K562 (cell line): Measurements from ENCODE around the gene QARS1.

Experiments
- ARNT ChIP-seq, 2 experiments: fragments of 450-650 bp; IDR thresholded peaks; 2 replicates each; pipeline ENCODE4 v1.6.1; 2016; ENCODE audit warnings: mild to moderate bottlenecking in 1 of 2
- FOXK2 ChIP-seq, 2 experiments: fragments of 450-650 bp; IDR thresholded peaks in 1 of 2; conservative IDR thresholded peaks in 1 of 2; 2 replicates each; pipeline ENCODE4 v1.6.1; 2016; ENCODE audit warnings: low read depth in 2 of 2, mild to moderate bottlenecking in 1 of 2
- GABPB1 ChIP-seq: sonication (generic); formaldehyde crosslinking; IDR thresholded peaks from 2 replicates; pipeline ENCODE4 v1.8.0; 2022; ENCODE audit warnings: mild to moderate bottlenecking, missing genetic modification reagents
- NFRKB ChIP-seq: fragments of 450-650 bp; IDR thresholded peaks from 2 replicates; pipeline ENCODE4 v1.6.1; 2016; ENCODE audit warnings: low read depth
- POLR3G ChIP-seq: IDR thresholded peaks from 2 replicates; pipeline ENCODE4 v1.6.1; 2011; ENCODE audit not compliant: insufficient read length, insufficient replicate concordance; ENCODE audit errors: extremely low read depth
- ZNF3 ChIP-seq: fragments of 250-450 bp; sonication (Bioruptor Pico); IDR thresholded peaks from 2 replicates; pipeline ENCODE4 v1.5.0; 2021; ENCODE audit warnings: mild to moderate bottlenecking, moderate library complexity
- TF ChIP-seq, protein P1 (sequence below), 2 experiments: IDR thresholded peaks; 2 replicates each; pipeline ENCODE4 v1.6.1; 2011; ENCODE audit warnings: borderline replicate concordance in 1 of 2, control low read depth in 1 of 2, low read depth in 1 of 2, low read length in 1 of 2, mild to moderate bottlenecking in 1 of 2, mixed read lengths in 1 of 2, moderate library complexity in 1 of 2; ENCODE audit not compliant: insufficient read depth in 1 of 2, insufficient read length in 1 of 2, poor library complexity in 1 of 2, severe bottlenecking in 1 of 2; ENCODE audit errors: extremely low read depth in 1 of 2
- TF ChIP-seq, protein P2 (sequence below): sonication (generic); formaldehyde crosslinking; IDR thresholded peaks from 2 replicates; pipeline ENCODE4 v1.8.0; 2023; ENCODE audit warnings: mild to moderate bottlenecking, missing genetic modification reagents

DNA sequence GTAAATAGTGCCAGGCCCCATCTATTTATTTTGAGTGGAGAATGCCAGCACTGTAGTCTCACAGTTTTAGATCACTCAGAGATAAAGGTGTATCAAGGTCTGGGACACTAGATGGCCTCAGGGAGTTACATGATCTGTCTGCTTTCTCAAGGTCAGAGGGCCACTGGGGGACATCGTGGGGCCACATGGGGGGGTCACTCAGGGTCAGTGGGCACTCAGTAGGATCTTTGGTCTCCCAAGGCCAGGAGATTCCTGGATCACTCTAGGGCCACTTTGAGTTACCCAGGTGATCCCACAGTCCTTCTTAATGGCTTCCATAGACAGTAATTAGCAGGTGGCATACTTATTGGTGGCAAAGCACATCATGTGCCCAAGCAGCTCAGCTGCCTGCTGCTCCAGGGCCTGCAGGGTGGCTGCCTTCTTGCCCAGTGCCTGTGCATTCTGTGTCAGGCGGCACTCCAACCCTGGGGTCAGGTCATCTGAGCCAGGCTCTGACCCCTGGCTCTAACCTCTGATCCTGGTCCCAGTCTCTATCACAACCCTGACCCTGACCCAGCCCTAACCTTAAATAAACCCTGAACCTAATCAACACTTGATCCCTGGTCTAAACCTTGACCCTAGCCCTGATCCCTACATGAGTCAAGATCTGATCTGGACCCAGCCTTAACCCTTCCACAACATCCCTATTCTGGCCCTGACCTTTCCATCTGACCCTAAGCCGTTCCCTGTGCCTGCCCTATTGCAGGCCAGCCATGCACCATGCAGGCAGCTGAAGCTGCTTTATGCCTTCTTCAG is 30.1 kb upstream of the QARS1 start:
- no peak for TF ChIP-seq ARNT (IDR thresholded peaks at IDR 0.05)
- TF ChIP-seq, protein P1, sequence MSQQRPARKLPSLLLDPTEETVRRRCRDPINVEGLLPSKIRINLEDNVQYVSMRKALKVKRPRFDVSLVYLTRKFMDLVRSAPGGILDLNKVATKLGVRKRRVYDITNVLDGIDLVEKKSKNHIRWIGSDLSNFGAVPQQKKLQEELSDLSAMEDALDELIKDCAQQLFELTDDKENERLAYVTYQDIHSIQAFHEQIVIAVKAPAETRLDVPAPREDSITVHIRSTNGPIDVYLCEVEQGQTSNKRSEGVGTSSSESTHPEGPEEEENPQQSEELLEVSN (IDR thresholded peaks at IDR 0.05; ENCODE audit: borderline replicate concordance in 1 of 2, extremely low read depth in 1 of 2, insufficient read depth in 1 of 2, insufficient read length in 1 of 2, low read depth in 1 of 2, low read length in 1 of 2, poor library complexity in 1 of 2, severe bottlenecking in 1 of 2), result no peak
- no peak for TF ChIP-seq NFRKB
- TF ChIP-seq, protein P2, sequence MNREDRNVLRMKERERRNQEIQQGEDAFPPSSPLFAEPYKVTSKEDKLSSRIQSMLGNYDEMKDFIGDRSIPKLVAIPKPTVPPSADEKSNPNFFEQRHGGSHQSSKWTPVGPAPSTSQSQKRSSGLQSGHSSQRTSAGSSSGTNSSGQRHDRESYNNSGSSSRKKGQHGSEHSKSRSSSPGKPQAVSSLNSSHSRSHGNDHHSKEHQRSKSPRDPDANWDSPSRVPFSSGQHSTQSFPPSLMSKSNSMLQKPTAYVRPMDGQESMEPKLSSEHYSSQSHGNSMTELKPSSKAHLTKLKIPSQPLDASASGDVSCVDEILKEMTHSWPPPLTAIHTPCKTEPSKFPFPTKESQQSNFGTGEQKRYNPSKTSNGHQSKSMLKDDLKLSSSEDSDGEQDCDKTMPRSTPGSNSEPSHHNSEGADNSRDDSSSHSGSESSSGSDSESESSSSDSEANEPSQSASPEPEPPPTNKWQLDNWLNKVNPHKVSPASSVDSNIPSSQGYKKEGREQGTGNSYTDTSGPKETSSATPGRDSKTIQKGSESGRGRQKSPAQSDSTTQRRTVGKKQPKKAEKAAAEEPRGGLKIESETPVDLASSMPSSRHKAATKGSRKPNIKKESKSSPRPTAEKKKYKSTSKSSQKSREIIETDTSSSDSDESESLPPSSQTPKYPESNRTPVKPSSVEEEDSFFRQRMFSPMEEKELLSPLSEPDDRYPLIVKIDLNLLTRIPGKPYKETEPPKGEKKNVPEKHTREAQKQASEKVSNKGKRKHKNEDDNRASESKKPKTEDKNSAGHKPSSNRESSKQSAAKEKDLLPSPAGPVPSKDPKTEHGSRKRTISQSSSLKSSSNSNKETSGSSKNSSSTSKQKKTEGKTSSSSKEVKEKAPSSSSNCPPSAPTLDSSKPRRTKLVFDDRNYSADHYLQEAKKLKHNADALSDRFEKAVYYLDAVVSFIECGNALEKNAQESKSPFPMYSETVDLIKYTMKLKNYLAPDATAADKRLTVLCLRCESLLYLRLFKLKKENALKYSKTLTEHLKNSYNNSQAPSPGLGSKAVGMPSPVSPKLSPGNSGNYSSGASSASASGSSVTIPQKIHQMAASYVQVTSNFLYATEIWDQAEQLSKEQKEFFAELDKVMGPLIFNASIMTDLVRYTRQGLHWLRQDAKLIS, result no peak
- TF ChIP-seq POLR3G, result no peak
- no peak for TF ChIP-seq FOXK2 (conservative IDR thresholded peaks at IDR 0.05 in 1 of 2, IDR thresholded peaks at IDR 0.05 in 1 of 2; ENCODE audit: low read depth in 2 of 2)
- no peak for TF ChIP-seq GABPB1
- no peak for TF ChIP-seq ZNF3 (CRISPR knock-in tag)
